NCI-H1436 (cell line): ENCODE results near the gene SLC41A3.

Experiments
- DNase-seq: peaks from one replicate; lab custom pipeline; 2025; lab: John Stamatoyannopoulos, UW

SLC41A3 gene

GRCh38 chr3:126083913-126084767 lies at the start of gene SLC41A3:
TSS of gene SLC41A3 (minus strand) at chr3:126084124. CDS start at chr3:126068219, 15,905 bp downstream.
- DNase-seq = peak; percentile 83

DNA sequence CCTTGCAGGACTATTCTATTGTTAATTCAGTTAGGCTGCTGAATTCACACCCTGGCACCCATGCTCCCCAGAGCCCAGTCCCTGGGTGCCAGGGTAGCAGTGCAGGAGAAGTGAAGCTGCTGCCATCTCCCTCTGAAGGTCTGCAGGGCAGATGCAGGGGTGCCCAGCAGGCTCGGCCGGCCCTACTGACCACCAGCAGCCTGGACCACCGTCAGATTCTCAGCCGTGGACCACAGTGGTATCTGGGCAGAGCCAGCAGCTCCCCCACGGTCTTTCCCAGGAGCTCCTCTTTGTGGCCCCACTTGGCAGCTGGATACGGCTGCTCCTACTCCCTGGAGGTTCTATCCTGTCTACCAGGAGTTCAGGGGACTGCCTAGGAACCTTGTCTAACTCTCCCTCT lies 49.7 kb upstream of the SLC41A3 start:
- no peak for DNase-seq

DNA sequence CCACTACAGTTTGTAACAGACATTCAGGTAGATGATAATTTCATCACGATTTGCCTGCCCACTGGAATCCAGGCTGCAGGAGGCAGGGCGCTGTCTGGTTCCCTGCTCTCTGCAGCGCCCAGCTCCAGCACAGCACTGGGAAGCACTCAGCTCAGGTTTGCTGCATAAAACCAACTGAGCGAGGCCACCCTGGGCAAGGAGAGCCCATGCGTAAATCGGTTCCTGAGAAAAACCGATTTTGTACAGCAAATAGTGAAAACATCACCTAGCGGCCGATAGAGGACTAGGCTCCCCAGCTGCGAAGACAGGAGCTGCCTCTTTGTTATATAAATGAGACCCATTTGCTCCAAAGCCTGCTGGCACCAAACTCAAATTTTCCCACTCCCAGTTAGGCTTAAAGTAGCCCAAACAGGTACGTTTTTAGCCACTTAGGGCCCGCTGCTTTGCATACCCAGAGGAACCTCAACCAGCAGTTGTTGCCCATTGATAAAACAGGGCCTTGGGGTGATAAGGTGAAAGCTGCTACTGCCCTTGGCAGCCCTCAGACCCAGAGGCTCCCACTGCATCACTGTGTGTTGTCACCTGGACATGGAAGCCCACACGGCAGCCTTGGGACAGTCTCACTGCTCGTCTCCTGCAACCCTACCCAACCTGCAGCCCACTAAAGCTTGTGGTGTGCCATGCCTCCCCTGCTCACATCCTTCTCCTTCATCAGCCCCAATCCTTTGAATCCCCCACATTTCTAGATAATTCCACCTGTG lies 49.0 kb upstream of the SLC41A3 start:
- DNase-seq = no peak

DNA sequence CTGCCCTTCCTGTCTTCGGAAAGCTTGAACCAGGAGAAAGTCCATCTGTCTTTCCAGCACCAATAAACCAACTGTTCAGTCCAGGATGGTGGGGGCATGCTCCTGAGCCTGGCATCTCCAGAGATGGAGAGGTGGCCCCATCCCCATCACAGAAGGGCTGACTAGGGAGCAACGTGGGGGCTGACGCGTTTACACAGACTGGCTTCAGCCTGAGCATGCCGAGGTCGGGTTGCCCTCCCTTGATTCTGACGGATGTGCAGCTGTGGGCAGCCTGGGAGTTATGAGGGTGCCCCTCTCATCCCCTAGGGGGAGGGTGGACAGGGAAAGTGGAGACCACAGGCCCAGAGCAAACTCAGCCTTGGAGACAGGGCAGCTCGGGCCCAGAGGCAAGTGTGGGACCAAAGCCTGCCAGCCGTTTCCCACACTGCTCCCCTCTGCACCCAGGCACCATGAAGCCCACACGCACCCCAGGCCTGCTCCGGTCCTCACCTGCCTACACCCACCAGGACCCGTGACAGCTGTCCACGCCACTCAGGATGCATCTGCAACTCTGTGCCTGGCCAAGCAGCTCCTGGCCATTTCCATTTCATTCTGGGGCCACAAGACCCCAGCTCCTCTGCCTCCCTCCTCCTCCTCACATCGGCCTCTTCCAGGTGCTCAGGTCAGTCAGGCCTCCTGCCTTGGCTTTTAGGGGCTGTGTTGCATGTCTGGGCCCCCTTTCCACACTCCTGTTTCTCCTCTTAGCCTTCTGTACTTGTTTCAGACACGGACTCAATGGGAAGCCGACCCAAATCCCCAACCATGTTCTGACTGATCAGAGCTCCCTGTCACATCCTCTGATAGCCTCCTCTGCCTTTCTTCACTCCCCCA lies 48.2 kb upstream of the SLC41A3 start:
- no peak for DNase-seq

DNA sequence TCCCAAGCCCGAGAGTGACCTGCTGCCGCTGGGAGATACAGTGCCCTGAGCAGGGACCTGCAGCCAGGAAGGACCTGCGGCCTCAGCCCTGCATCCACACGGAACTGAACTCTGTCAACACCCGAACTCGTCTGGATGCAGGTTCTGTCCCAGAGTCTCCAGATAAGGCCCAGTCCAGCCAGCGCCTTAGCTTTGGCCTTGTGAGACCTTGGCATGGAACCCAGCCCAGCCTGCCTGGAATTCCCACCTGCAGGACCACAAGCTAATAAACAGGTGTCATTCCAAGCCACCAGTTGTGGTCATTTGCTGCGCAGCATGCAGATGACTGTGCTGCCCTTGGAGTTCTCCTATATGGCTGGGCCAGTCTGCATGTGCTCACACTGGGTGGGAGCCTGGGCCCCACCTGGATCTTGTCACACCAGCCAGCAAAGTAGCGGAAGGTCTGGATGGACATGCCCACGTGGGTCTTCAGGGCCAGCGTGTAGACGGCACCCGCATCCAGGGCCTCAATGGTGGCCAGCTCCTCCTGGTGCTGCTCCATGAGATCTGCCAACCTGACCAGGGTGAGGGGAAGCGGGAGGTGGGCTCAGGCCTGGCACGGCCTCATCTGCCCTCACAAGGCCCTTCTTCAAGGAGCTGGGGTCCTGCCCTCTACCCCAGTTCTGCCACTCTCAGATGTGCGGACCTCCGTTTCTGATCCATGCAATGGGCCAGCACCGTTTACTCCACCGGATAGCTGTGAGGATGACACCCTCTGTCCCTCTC lies 47.2 kb upstream of the SLC41A3 start:
- no peak for DNase-seq

GRCh38 chr3:126130081-126130855 lies 46.3 kb upstream of the SLC41A3 start:
- DNase-seq = no peak

GRCh38 chr3:126129398-126129891 lies 45.5 kb upstream of the SLC41A3 start:
- no peak for DNase-seq

DNA sequence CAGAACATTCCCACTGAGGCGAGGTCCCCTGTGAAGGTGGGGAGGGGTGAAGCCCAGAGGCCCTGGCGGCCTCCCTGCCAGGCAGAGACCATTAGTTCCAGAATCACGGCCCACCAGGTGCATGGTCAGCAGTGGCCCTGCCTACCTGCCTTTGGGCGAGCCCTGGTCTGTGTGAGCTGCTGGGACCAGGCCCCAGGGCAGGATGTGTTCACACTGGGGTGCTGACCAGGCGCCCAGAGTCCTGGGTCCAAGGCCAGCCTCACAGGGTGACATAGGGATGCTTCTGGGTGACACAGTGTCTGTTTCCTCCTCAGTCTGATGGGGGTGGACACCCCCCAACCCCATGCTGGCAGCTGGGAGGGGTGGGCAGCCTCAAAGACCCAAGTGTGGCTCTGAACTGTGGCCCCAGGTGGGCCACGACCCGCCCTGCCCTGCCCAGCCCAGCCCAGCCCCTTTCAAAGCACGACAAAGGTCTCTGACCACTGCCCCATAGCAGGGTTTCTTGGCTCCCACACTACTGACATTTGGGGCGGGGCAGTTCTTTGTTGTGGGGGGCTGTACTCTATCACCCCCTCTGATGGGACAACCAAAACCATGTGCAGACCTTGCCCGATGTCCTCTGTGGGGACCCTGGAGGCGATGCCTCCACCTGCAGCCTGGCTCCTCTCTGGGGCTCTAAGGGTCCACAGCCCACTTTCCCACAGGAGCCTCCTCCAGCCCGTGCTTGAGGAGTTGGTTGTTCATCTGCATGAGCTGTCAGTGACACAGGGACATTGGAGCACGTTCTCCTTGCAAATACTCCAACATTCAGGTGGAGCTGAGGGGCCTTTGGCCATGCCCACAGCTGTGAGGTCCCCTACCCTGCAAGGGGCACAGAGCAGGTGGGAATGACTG lies 44.8 kb upstream of the SLC41A3 start:
- no peak for DNase-seq

- DNase-seq = no peak
These were observed 44.0 kb upstream of the SLC41A3 start for GRCh38 chr3:126127904-126128303.

DNA sequence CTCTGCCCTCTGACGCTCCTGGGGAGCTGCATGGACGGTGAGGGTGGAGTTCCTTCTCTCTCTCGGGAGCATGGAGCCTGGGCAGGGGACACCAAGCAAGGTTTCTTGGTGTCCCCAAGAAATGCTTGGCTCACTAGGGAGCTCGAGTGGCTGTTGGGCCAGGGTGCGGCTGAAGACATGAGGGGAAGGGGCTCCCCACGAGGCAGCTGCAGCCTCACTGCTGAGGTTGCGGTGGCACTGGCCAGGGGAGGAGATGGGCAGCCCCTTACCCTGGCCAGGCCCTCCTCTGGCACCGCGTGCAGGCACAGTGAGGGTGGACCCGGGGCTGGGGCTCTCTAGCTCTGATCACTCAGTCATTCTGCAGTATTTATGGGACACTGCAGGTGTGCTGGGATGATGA lies 43.5 kb upstream of the SLC41A3 start:
- no peak for DNase-seq

- DNase-seq = no peak
These were observed 43.0 kb upstream of the SLC41A3 start for GRCh38 chr3:126126811-126127431.

DNA sequence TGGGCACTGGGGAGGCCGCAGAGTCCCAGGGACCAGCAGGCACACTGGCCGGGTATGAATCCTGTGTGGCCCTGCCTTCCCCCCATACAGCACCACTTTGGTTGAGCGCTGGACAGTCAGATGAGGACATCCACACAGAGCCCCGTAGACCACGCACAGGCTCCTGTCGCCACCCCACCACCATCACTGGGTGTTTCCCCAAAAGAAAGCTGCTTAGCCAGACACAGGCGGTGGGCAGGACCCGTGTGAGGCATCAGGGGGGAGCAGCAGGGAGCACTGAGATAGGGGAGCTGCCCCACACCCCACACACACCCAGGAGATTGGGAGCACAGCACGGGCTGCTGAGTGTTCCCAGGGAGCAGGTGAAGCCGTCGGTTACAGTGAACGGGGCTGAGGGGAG lies 42.4 kb upstream of the SLC41A3 start:
- DNase-seq = no peak

DNA sequence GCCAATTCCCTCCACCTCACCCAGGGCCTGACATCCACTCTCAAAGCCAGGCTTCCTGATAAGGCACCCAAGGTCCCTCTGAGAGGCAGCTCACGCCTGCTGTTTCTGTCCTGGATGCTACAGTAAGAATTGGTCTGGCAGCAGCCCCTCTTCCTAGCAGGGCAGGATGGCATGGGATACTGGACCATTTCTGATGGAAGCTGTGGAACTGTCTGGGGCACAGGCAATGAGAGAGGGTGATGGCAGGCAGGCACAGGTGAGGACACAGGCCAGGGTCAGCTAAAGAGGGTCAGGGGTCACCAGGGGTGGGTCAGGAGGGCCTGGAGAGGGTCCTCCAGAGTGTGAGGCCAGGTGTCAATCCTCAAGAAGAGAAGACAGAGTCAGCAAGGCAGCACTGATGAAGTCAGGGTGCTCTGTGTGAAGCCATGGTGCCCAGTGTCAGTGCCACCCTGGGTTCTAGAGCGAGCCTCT lies 41.9 kb upstream of the SLC41A3 start:
- DNase-seq = no peak

GRCh38 chr3:126125341-126125740 lies 41.4 kb upstream of the SLC41A3 start:
- no peak for DNase-seq

DNA sequence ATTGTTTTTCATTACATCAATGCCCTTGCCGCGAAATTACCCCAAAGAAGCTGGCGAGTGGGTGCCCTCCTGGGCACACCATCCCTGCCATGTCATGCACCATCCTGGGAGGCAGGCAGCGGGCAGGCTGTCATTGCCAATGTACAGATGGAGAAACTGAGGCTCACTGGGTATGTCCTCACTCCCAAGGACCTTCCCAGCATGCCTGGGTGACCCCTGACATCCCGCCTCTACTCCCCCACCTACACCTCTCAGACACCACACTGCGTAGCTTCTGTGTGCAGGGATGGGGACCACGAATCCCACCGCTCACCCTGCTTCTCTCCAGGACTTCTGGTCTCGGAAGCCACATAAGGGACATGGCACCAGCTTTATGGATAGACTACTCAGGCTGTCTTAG lies 41.0 kb upstream of the SLC41A3 start:
- DNase-seq = no peak

- no peak for DNase-seq
These were observed 40.4 kb upstream of the SLC41A3 start for GRCh38 chr3:126124148-126124868.

DNA sequence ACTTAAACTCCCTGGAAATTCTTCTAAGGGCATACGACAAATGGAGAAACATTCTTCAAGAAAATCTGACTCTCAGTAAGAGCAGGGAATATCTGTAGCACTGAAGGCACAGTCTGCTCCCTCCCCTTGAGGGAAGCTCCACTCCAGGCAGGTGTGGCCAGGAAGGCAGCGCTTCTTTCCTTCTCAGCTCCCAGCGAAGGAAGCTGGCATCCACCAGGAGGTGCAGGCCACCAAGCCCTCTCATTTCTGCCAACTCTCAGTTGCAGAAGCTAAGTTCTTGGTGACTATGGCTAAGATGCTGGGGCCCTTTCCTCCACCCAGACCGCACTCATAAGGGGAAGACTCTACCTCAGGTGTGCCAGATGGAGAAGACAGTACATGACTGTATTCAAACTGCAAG lies 37.7 kb upstream of the SLC41A3 start:
- no peak for DNase-seq

- DNase-seq = no peak
These were observed 37.1 kb upstream of the SLC41A3 start for GRCh38 chr3:126121074-126121473.
